MCF 10A (cell line): ENCODE measurements around the gene CYBA. TPM values are rescaled to one million over a fixed set of nuclear protein-coding genes. Genes with fewer than 3 reads are reported as not detected.

Source experiments
- BruUV-seq: library from RNA; stranded (reverse); fragments of 400-500 nt; replicated peaks from 2 replicates; lab custom pipeline; 2021; lab: Mats Ljungman, UMichigan
- CTCF ChIA-PET: fragments of 300-600 bp; sonication (Branson Sonifier 250); formaldehyde crosslinking; extraction: SDS; loops from one replicate; lab custom pipeline; 2021; ENCODE audit warnings: antibody characterized with exemption, inconsistent platforms; lab: Yijun Ruan, JAX
- POLR2A ChIA-PET: fragments of 300-600, 350-650 bp; sonication (Branson Sonifier 250); formaldehyde crosslinking; extraction: SDS; loops from one replicate; lab custom pipeline; 2020; ENCODE audit warnings: antibody characterized with exemption, inconsistent platforms; lab: Yijun Ruan, JAX
- DNase-seq: peaks from one replicate; pipeline ENCODE4 v3.0.0-alpha.2; 2018; ENCODE audit not compliant: unreplicated experiment
- H3K27ac Mint-ChIP-seq: one replicate; pipeline ENCODE4 v1.8.0; 2022; ENCODE audit warnings: mild to moderate bottlenecking, low read depth, mixed read lengths; ENCODE audit not compliant: unreplicated experiment
- H3K27me3 Mint-ChIP-seq: one replicate; pipeline ENCODE4 v1.8.0; 2022; ENCODE audit warnings: mixed read lengths; ENCODE audit not compliant: insufficient read depth, unreplicated experiment
- H3K36me3 Mint-ChIP-seq: one replicate; pipeline ENCODE4 v1.8.0; 2022; ENCODE audit warnings: mild to moderate bottlenecking, moderate library complexity, mixed read lengths; ENCODE audit not compliant: insufficient read depth, unreplicated experiment
- H3K4me1 Mint-ChIP-seq: one replicate; pipeline ENCODE4 v1.8.0; 2022; ENCODE audit warnings: mixed read lengths; ENCODE audit not compliant: insufficient read depth, unreplicated experiment
- H3K4me3 Mint-ChIP-seq: one replicate; pipeline ENCODE4 v1.8.0; 2022; ENCODE audit warnings: mild to moderate bottlenecking, moderate library complexity, mixed read lengths; ENCODE audit not compliant: unreplicated experiment
- H3K9me3 Mint-ChIP-seq: one replicate; pipeline ENCODE4 v1.8.0; 2022; ENCODE audit warnings: mixed read lengths; ENCODE audit not compliant: unreplicated experiment
- intact Hi-C: fragments of 100-400 bp; cut with micrococcal nuclease; formaldehyde crosslinking; loops from 2 replicates; pipeline ENCODE4 v1.14.1; 2022
- total RNA-seq: library from RNA; stranded (reverse); gene quantifications from 2 replicates; pipeline ENCODE4 v1.2.3, GENCODE V29; 2022
- TF ChIP-seq, protein P1 (sequence below): fragments of 200-600 bp; IDR thresholded peaks from one replicate; pipeline ENCODE4 v1.8.0; 2022; ENCODE audit warnings: antibody characterized with exemption, mild to moderate bottlenecking; ENCODE audit not compliant: unreplicated experiment

Gene CYBA
- total RNA-seq, 1 experiment from 2014 or later: 0.84 TPM

GRCh38 chr16:88596483-88596882, 54.4 kb downstream of the CYBA start:
- intact Hi-C loops: no loop called here
- ChIA-PET CTCF (interaction anchor here (0.6 kb wide), 1 partner anchor 170 kb away, joined by 3 read pairs; no protein-coding TSS in a partner anchor), POLR2A (no interaction called here)
- no TSS peak for BruUV-seq
- no peaks in the 10 kb centered on the region for H3K27me3 Mint-ChIP-seq
- no peak for DNase-seq
- TF ChIP-seq, protein P1, sequence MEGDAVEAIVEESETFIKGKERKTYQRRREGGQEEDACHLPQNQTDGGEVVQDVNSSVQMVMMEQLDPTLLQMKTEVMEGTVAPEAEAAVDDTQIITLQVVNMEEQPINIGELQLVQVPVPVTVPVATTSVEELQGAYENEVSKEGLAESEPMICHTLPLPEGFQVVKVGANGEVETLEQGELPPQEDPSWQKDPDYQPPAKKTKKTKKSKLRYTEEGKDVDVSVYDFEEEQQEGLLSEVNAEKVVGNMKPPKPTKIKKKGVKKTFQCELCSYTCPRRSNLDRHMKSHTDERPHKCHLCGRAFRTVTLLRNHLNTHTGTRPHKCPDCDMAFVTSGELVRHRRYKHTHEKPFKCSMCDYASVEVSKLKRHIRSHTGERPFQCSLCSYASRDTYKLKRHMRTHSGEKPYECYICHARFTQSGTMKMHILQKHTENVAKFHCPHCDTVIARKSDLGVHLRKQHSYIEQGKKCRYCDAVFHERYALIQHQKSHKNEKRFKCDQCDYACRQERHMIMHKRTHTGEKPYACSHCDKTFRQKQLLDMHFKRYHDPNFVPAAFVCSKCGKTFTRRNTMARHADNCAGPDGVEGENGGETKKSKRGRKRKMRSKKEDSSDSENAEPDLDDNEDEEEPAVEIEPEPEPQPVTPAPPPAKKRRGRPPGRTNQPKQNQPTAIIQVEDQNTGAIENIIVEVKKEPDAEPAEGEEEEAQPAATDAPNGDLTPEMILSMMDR: no peak
- H3K4me1 Mint-ChIP-seq: no peaks in the 10 kb centered on the region
- H3K27ac Mint-ChIP-seq: no peak overlapping the region
- no peak overlapping the region for H3K4me3 Mint-ChIP-seq
- no peaks in the 10 kb centered on the region for H3K9me3 Mint-ChIP-seq
- peaks cover 70% of the 10 kb centered on the region for H3K36me3 Mint-ChIP-seq

DNA sequence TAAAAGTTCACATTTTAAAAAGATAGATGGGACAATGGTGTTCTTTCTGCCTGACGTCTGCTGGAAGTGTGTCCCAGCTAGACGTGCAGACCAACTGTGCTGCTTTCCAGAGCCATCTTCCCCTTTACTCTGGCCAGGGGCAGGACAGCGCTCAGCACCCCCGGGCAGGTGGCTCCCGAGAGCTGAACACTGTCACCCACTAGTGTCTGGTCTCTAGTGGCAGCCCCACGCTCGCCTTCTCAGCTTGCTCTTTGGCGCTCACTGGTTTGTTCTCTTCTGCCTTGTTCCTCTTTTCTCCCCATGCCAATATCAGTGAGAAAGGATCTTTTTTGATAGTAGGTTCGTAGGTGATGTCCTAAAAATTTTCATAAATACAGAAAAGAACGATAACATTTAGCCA, 54.9 kb downstream of the CYBA start:
- TF ChIP-seq, protein P1: no peak
- no TSS peak for BruUV-seq
- no peak overlapping the region for H3K4me3 Mint-ChIP-seq
- intact Hi-C loops: no loop called here
- ChIA-PET CTCF (no interaction called here), POLR2A (no interaction called here)
- no peak for DNase-seq
- H3K27ac Mint-ChIP-seq: no peak overlapping the region
- H3K27me3 Mint-ChIP-seq: no peaks in the 10 kb centered on the region
- H3K36me3 Mint-ChIP-seq: peaks cover 70% of the 10 kb centered on the region
- no peaks in the 10 kb centered on the region for H3K4me1 Mint-ChIP-seq
- no peaks in the 10 kb centered on the region for H3K9me3 Mint-ChIP-seq

DNA sequence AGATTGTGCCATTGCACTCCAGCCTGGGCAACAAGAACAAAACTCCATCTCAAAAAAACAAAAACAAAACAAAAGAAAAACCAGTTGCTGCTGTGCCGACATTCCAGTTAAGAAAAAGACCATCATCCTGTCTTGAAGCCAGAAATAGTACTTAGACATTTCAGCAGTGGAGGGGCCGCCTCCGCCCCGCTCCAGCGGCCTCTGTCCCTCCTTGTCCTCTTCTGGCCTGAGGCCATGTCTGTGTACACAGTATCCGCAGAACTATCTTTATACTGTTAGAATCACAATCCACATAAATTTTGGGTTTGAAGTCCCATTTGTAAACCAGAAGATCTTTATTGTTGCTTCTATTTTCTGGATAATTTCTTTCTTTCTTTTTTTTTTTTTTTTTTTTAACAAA, 55.8 kb downstream of the CYBA start:
- TF ChIP-seq, protein P1: no peak
- Mint-ChIP-seq H3K27me3 (no peaks in the 10 kb centered on the region), H3K4me1 (no peaks in the 10 kb centered on the region), H3K36me3 (peaks cover 72% of the 10 kb centered on the region), H3K27ac (no peak overlapping the region), H3K9me3 (no peaks in the 10 kb centered on the region), H3K4me3 (no peak overlapping the region)
- ChIA-PET POLR2A (interaction anchor here (0.7 kb wide), 1 partner anchor 24 kb away, joined by 4 read pairs; no protein-coding TSS in a partner anchor), CTCF (no interaction called here)
- intact Hi-C loops: no loop called here
- no peak for DNase-seq
- BruUV-seq: no TSS peak

DNA sequence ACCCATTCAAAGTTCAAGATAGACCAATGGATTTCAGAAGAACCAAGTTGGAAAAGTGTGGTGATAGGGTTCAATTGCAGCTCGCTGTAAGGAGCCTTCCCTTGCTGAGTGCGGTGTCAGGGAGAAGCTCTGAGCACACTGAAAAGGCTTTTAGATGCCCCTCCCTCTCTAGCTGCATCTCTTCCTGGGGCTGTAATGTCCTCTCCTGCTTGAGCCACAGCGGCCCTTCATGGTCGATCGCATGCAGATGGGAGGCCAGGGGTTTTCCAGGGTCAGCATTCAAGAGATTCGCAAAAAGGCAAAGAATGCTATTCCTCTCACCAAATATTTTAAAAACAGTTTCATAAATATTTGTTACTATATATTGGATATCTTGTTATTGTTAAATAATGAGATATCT, 56.9 kb downstream of the CYBA start:
- Mint-ChIP-seq H3K27me3 (no peaks in the 10 kb centered on the region), H3K4me3 (no peak overlapping the region), H3K36me3 (peaks cover 72% of the 10 kb centered on the region), H3K9me3 (no peaks in the 10 kb centered on the region), H3K27ac (no peak overlapping the region), H3K4me1 (no peaks in the 10 kb centered on the region)
- intact Hi-C loops: no loop called here
- BruUV-seq: no TSS peak
- TF ChIP-seq, protein P1: no peak
- CTCF ChIA-PET: no interaction called here
- POLR2A ChIA-PET: interaction anchor here (0.7 kb wide), 1 partner anchor 8 kb away, joined by 3 read pairs; no protein-coding TSS in a partner anchor
- no peak for DNase-seq
